ENCODE results near the gene SCAANT1. TPM values are rescaled to one million over a fixed set of nuclear protein-coding genes. Genes with fewer than 3 reads are reported as not detected.
A peak's percentile ranks its signal among the peaks of the same experiment; 100 is the strongest.

The SCAANT1 gene
- total RNA-seq, 4 donors from 2014 or later, result not detected

GRCh38 chr3:63880653-63881052 is 31.5 kb downstream of the SCAANT1 start:
- no peak for DNase-seq
- H3K4me3 ChIP-seq, result no peak overlapping the region
- no peaks in the 10 kb centered on the region for H3K27me3 ChIP-seq
- H3K36me3 ChIP-seq, result no peaks in the 10 kb centered on the region
- H3K4me1 ChIP-seq, result no peaks in the 10 kb centered on the region
- no peak for TF ChIP-seq CTCF (IDR thresholded peaks at IDR 0.05)
- no peaks in the 10 kb centered on the region for H3K9me3 ChIP-seq
- no peak overlapping the region for H3K27ac ChIP-seq
- intact Hi-C loops (cut with DNase I; ENCODE audit: low total_unique reads), result no loop called here

GRCh38 chr3:63878394-63879060 is 33.7 kb downstream of the SCAANT1 start:
- no peaks in the 10 kb centered on the region for H3K9me3 ChIP-seq
- H3K27ac ChIP-seq, result no peak overlapping the region
- H3K4me1 ChIP-seq, result no peaks in the 10 kb centered on the region
- TF ChIP-seq CTCF (IDR thresholded peaks at IDR 0.05), result no peak
- TF ChIP-seq POLR2A (IDR thresholded peaks at IDR 0.05), result no peak
- no peak overlapping the region for H3K4me3 ChIP-seq
- H3K27me3 ChIP-seq, result no peaks in the 10 kb centered on the region
- no peak for DNase-seq
- no peaks in the 10 kb centered on the region for H3K36me3 ChIP-seq
- intact Hi-C loops (cut with DNase I; ENCODE audit: low total_unique reads), result no loop called here

GRCh38 chr3:63877737-63878393 is 34.3 kb downstream of the SCAANT1 start:
- no peak for TF ChIP-seq POLR2A (IDR thresholded peaks at IDR 0.05)
- no peak for TF ChIP-seq CTCF (IDR thresholded peaks at IDR 0.05)
- Histone ChIP-seq H3K36me3 (no peaks in the 10 kb centered on the region), H3K9me3 (no peaks in the 10 kb centered on the region), H3K27ac (no peak overlapping the region), H3K4me3 (no peak overlapping the region), H3K4me1 (no peaks in the 10 kb centered on the region), H3K27me3 (no peaks in the 10 kb centered on the region)
- no peak for DNase-seq
- intact Hi-C loops (cut with DNase I; ENCODE audit: low total_unique reads), result no loop called here

- no peak for DNase-seq
- no peaks in the 10 kb centered on the region for H3K27me3 ChIP-seq
- H3K36me3 ChIP-seq, result no peaks in the 10 kb centered on the region
- H3K4me1 ChIP-seq, result no peaks in the 10 kb centered on the region
- H3K9me3 ChIP-seq, result no peaks in the 10 kb centered on the region
- TF ChIP-seq POLR2A (IDR thresholded peaks at IDR 0.05), result no peak
- TF ChIP-seq CTCF (IDR thresholded peaks at IDR 0.05), result no peak
- H3K27ac ChIP-seq, result peak overlapping the region in 1 of 2 donors; percentile 2
- H3K4me3 ChIP-seq, result no peak overlapping the region
- intact Hi-C loops (cut with DNase I; ENCODE audit: low total_unique reads), result no loop called here
Observed at GRCh38 chr3:63876260-63876659, 35.9 kb downstream of the SCAANT1 start.

- Histone ChIP-seq H3K36me3 (no peaks in the 10 kb centered on the region), H3K4me3 (no peak overlapping the region), H3K4me1 (no peaks in the 10 kb centered on the region), H3K27me3 (no peaks in the 10 kb centered on the region), H3K27ac (peak overlapping the region in 1 of 2 donors; percentile 2), H3K9me3 (no peaks in the 10 kb centered on the region)
- intact Hi-C loops (cut with DNase I; ENCODE audit: low total_unique reads), result no loop called here
- DNase-seq, result no peak
- TF ChIP-seq CTCF (IDR thresholded peaks at IDR 0.05) (no peak), POLR2A (IDR thresholded peaks at IDR 0.05) (no peak)
Observed at GRCh38 chr3:63875510-63875909, 36.7 kb downstream of the SCAANT1 start.
